ENCODE results near the gene RFPL1.
A peak's percentile ranks its signal among the peaks of the same experiment; 100 is the strongest.

RFPL1 gene

GRCh38 chr22:29443861-29444792 lies 5.7 kb downstream of the RFPL1 start:
- DNase-seq = no peak

- no peak for DNase-seq
Observed at GRCh38 chr22:29445508-29445907, 7.1 kb downstream of the RFPL1 start.

GRCh38 chr22:29447906-29448305 lies 9.5 kb downstream of the RFPL1 start:
- no peak for DNase-seq

- no peak for DNase-seq
Observed at GRCh38 chr22:29449296-29449875, 11.0 kb downstream of the RFPL1 start.

GRCh38 chr22:29450222-29450621 lies 11.8 kb downstream of the RFPL1 start:
- no peak for DNase-seq

- no peak for DNase-seq
Observed at GRCh38 chr22:29451863-29452262, 13.5 kb downstream of the RFPL1 start.

- no peak for DNase-seq
Observed at GRCh38 chr22:29454276-29454675, 15.9 kb downstream of the RFPL1 start.

- peak; percentile 75 for DNase-seq
Observed at GRCh38 chr22:29456211-29456671, 17.9 kb downstream of the RFPL1 start.

GRCh38 chr22:29457730-29458129 lies 19.3 kb downstream of the RFPL1 start:
- no peak for DNase-seq

GRCh38 chr22:29458551-29458950 lies 20.2 kb downstream of the RFPL1 start:
- no peak for DNase-seq

GRCh38 chr22:29459773-29460172 lies 21.4 kb downstream of the RFPL1 start:
- DNase-seq = no peak

GRCh38 chr22:29461263-29461662 lies 22.9 kb downstream of the RFPL1 start:
- no peak for DNase-seq

- DNase-seq = no peak
Observed at GRCh38 chr22:29463629-29464028, 25.2 kb downstream of the RFPL1 start.

GRCh38 chr22:29464581-29464980 lies 26.2 kb downstream of the RFPL1 start:
- DNase-seq = no peak

- no peak for DNase-seq
Observed at GRCh38 chr22:29469755-29470154, 31.4 kb downstream of the RFPL1 start.

- peak; percentile 32 for DNase-seq
Observed at GRCh38 chr22:29470159-29470855, 31.9 kb downstream of the RFPL1 start.

GRCh38 chr22:29473001-29473400 lies 34.6 kb downstream of the RFPL1 start:
- no peak for DNase-seq

GRCh38 chr22:29475550-29475949 lies 37.2 kb downstream of the RFPL1 start:
- DNase-seq = no peak

- DNase-seq = no peak
Observed at GRCh38 chr22:29476116-29476515, 37.7 kb downstream of the RFPL1 start.

GRCh38 chr22:29477723-29478318 lies 39.4 kb downstream of the RFPL1 start:
- no peak for DNase-seq

- no peak for DNase-seq
Observed at GRCh38 chr22:29478326-29479276, 40.2 kb downstream of the RFPL1 start.

All from kidney glomerular epithelial cell (primary cell).